GM12891 (cell line): Measurements from ENCODE around the gene LACRT.

Experiments used
- PAX5 ChIP-seq: IDR thresholded peaks from 2 replicates; pipeline ENCODE4 v1.6.1; 2011; ENCODE audit warnings: low read length, moderate library complexity, mild to moderate bottlenecking; ENCODE audit not compliant: insufficient read depth, severe bottlenecking
- POLR2A ChIP-seq: IDR thresholded peaks from 2 replicates; pipeline ENCODE4 v1.6.1; 2011; ENCODE audit warnings: low read depth, low read length, control low read depth
- POLR2AphosphoS5 ChIP-seq: IDR thresholded peaks from 2 replicates; pipeline ENCODE4 v1.6.1; 2011; ENCODE audit warnings: low read depth, low read length, control low read depth
- POU2F2 ChIP-seq: IDR thresholded peaks from 2 replicates; pipeline ENCODE4 v1.6.1; 2011; ENCODE audit warnings: low read depth, mild to moderate bottlenecking, control low read depth, low read length, moderate library complexity
- SPI1 ChIP-seq: IDR thresholded peaks from 2 replicates; pipeline ENCODE4 v1.6.1; 2011; ENCODE audit warnings: low read depth, low read length, control low read depth
- TAF1 ChIP-seq: IDR thresholded peaks from 2 replicates; pipeline ENCODE4 v1.6.1; 2011; ENCODE audit warnings: low read depth, low read length, control low read depth

GRCh38 chr12:54622463-54623183, 12.1 kb downstream of the LACRT start:
- TF ChIP-seq POLR2A (no peak), TAF1 (no peak), POLR2AphosphoS5 (no peak), PAX5 (no peak), POU2F2 (no peak), SPI1 (no peak)
